Progenitor cell of endocrine pancreas (in vitro differentiated cells): ENCODE measurements around the gene MAZ. TPM values are rescaled to one million over a fixed set of nuclear protein-coding genes. Genes with fewer than 3 reads are reported as not detected.

Experiments
- DNase-seq: peaks from one replicate; pipeline ENCODE4 v3.0.0; 2021; ENCODE audit warnings: low spot score; ENCODE audit not compliant: unreplicated experiment
- H3K27ac Mint-ChIP-seq: 2 replicates; pipeline ENCODE4 v1.8.0; 2021; ENCODE audit warnings: mild to moderate bottlenecking, moderate library complexity, mixed read lengths
- H3K27me3 Mint-ChIP-seq: 2 replicates; pipeline ENCODE4 v1.8.0; 2021; ENCODE audit warnings: mixed read lengths
- H3K36me3 Mint-ChIP-seq: 2 replicates; pipeline ENCODE4 v1.8.0; 2022; ENCODE audit warnings: mixed read lengths; ENCODE audit not compliant: insufficient read depth
- H3K4me1 Mint-ChIP-seq: 2 replicates; pipeline ENCODE4 v1.8.0; 2021; ENCODE audit warnings: low read depth, mixed read lengths
- H3K4me3 Mint-ChIP-seq: 2 replicates; pipeline ENCODE4 v1.8.0; 2021; ENCODE audit warnings: low read depth, mild to moderate bottlenecking, moderate library complexity, mixed read lengths
- H3K9me3 Mint-ChIP-seq: 2 replicates; pipeline ENCODE4 v1.8.0; 2021; ENCODE audit warnings: low read depth, mixed read lengths
- CTCF ChIP-seq: fragments of 200-600 bp; sonication (generic); IDR thresholded peaks from one replicate; pipeline ENCODE4 v1.5.0; 2021; ENCODE audit warnings: antibody characterized with exemption, mild to moderate bottlenecking; ENCODE audit not compliant: unreplicated experiment
- total RNA-seq: library from RNA; stranded (reverse); gene quantifications from 2 replicates; pipeline ENCODE4 v1.2.1, GENCODE V29; 2021

MAZ gene
- total RNA-seq, 1 donor from 2014 or later = 347 TPM

- H3K27ac Mint-ChIP-seq = peak overlapping the region; percentile 62
- TF ChIP-seq CTCF = no peak
- H3K9me3 Mint-ChIP-seq = no peaks in the 10 kb centered on the region
- H3K27me3 Mint-ChIP-seq = no peaks in the 10 kb centered on the region
- no peak for DNase-seq
- H3K36me3 Mint-ChIP-seq = no peaks in the 10 kb centered on the region
- peaks cover 29% of the 10 kb centered on the region for H3K4me1 Mint-ChIP-seq
- no peak overlapping the region for H3K4me3 Mint-ChIP-seq
These were observed 44.4 kb upstream of the MAZ start for GRCh38 chr16:29761882-29762281.

GRCh38 chr16:29763326-29763725, 43.0 kb upstream of the MAZ start:
- H3K9me3 Mint-ChIP-seq = no peaks in the 10 kb centered on the region
- H3K4me3 Mint-ChIP-seq = no peak overlapping the region
- H3K27me3 Mint-ChIP-seq = no peaks in the 10 kb centered on the region
- DNase-seq = no peak
- TF ChIP-seq CTCF = no peak
- H3K27ac Mint-ChIP-seq = no peak overlapping the region
- no peaks in the 10 kb centered on the region for H3K36me3 Mint-ChIP-seq
- peaks cover 26% of the 10 kb centered on the region for H3K4me1 Mint-ChIP-seq

- Mint-ChIP-seq H3K27ac (peak overlapping the region; percentile 84), H3K27me3 (no peaks in the 10 kb centered on the region), H3K36me3 (no peaks in the 10 kb centered on the region), H3K9me3 (no peaks in the 10 kb centered on the region), H3K4me1 (peaks cover 28% of the 10 kb centered on the region), H3K4me3 (peak overlapping the region; percentile 6)
- DNase-seq = peak; percentile 44
- TF ChIP-seq CTCF = no peak
These were observed 40.9 kb upstream of the MAZ start for GRCh38 chr16:29765167-29766032.

GRCh38 chr16:29766571-29766970, 39.8 kb upstream of the MAZ start:
- Mint-ChIP-seq H3K9me3 (no peaks in the 10 kb centered on the region), H3K4me3 (no peak overlapping the region), H3K27ac (no peak overlapping the region), H3K27me3 (no peaks in the 10 kb centered on the region), H3K36me3 (no peaks in the 10 kb centered on the region), H3K4me1 (peaks cover 24% of the 10 kb centered on the region)
- no peak for DNase-seq
- TF ChIP-seq CTCF = no peak

GRCh38 chr16:29767062-29767461, 39.3 kb upstream of the MAZ start:
- Mint-ChIP-seq H3K4me3 (no peak overlapping the region), H3K27ac (peak overlapping the region; percentile 4), H3K9me3 (no peaks in the 10 kb centered on the region), H3K4me1 (peaks cover 25% of the 10 kb centered on the region), H3K27me3 (no peaks in the 10 kb centered on the region), H3K36me3 (no peaks in the 10 kb centered on the region)
- TF ChIP-seq CTCF = no peak
- DNase-seq = no peak
